Kidney (tissue), 14 donors: ENCODE measurements around the gene OR2J3. TPM values are rescaled to one million over a fixed set of nuclear protein-coding genes. Genes with fewer than 3 reads are reported as not detected.
"Not testable (repeated sequence)": the region's sequence is repeated elsewhere in the genome, so short reads cannot be mapped to it uniquely, and the experiment has no call there.

ENCODE experiments used
- DNase-seq, 5 donors: peaks; one replicate each; pipeline ENCODE4 v3.0.0-alpha.2; 2013 to 2020
- FAIRE-seq: peaks from 2 replicates; lab custom pipeline; 2012; peaks lifted over from hg19 to GRCh38; lab: Jason Lieb, UNC
- H3K27ac ChIP-seq, 2 donors: one replicate each; pipeline ENCODE4 v1.7.0; 2013; ENCODE audit warnings: low read depth in 2 of 2, low read length in 2 of 2, inconsistent platforms in 1 of 2
- H3K27me3 ChIP-seq: one replicate; pipeline ENCODE4 v1.7.1; 2013; ENCODE audit warnings: low read length, inconsistent platforms; ENCODE audit not compliant: control insufficient read depth, insufficient read depth
- H3K36me3 ChIP-seq, 3 donors: one replicate each; pipeline versions ENCODE4 v1.7.0 to v1.7.1; 2013; ENCODE audit warnings: low read length in 3 of 3, control low read depth in 1 of 3, inconsistent platforms in 1 of 3; ENCODE audit not compliant: insufficient read depth in 3 of 3, control insufficient read depth in 2 of 3
- H3K4me1 ChIP-seq, 3 donors: one replicate each; pipeline versions ENCODE4 v1.7.0 to v1.7.1; 2013; ENCODE audit warnings: low read length in 3 of 3, inconsistent platforms in 1 of 3, low read depth in 1 of 3; ENCODE audit not compliant: control insufficient read depth in 2 of 3, insufficient read depth in 2 of 3
- H3K4me3 ChIP-seq, 3 donors: one replicate each; pipeline versions ENCODE4 v1.7.0 to v1.8.1; 2013; ENCODE audit warnings: low read length in 3 of 3, control low read depth in 1 of 3, inconsistent platforms in 1 of 3
- H3K9ac ChIP-seq, 3 donors: one replicate each; pipeline versions ENCODE4 v1.7.0 to v1.7.1; 2013; ENCODE audit warnings: low read length in 3 of 3, control low read depth in 1 of 3, inconsistent platforms in 1 of 3
- H3K9me3 ChIP-seq, 3 donors: one replicate each; pipeline versions ENCODE4 v1.7.0 to v1.7.1; 2013; ENCODE audit warnings: low read length in 3 of 3, control low read depth in 1 of 3, inconsistent platforms in 1 of 3; ENCODE audit not compliant: control insufficient read depth in 2 of 3, insufficient read depth in 1 of 3
- CTCF ChIP-seq: IDR thresholded peaks from 3 replicates; pipeline ENCODE4 v1.5.1; 2012; ENCODE audit warnings: mild to moderate bottlenecking, moderate library complexity, borderline replicate concordance; ENCODE audit not compliant: insufficient read depth; ENCODE audit errors: extremely low read depth
- intact Hi-C: fragments of 100-400 bp; cut with DNase I; formaldehyde crosslinking; loops from one replicate; pipeline ENCODE4 v1.11.1; 2022
- polyA plus RNA-seq: library from polyadenylated mRNA; stranded (reverse); fragments of 350-450 nt; fragmentation: Illumina TruSeq; extraction: RNeasy Lipid Tissue Mini Kit (QIAGEN cat#74804); gene quantifications from one replicate; pipeline ENCODE4 v1.2.3, GENCODE V29; 2014; ENCODE audit warnings: low read depth, low replicate concordance; ENCODE audit not compliant: insufficient read depth
- total RNA-seq: library from RNA; stranded (reverse); fragmentation: NEBNext Ultra II Directional; extraction: Animal tissue kit (Norgen Biotek cat#: 25700); gene quantifications from one replicate; pipeline ENCODE4 v1.2.1, GENCODE V29; 2021
- donor health status: control.
- donor health status: control.
- donor health status: control.
- donor health status: control.
- donor health status: control.
- donor health status: DM: yes; HTN: yes; CAD: no.
- donor health status: Normal renal cell carcinoma (clear cell type).

OR2J3 gene
- total and polyA plus RNA-seq, 2 donors from 2014 or later, result not detected

GRCh38 chr6:29097803-29098202, 10.1 kb upstream of the OR2J3 start:
- Histone ChIP-seq H3K4me3 (no peak overlapping the region), H3K9ac (no peak overlapping the region), H3K36me3 (no peaks in the 10 kb centered on the region), H3K27ac (no peak overlapping the region), H3K9me3 (no peaks in the 10 kb centered on the region), H3K27me3 (peaks cover 2% of the 10 kb centered on the region), H3K4me1 (no peaks in the 10 kb centered on the region)
- DNase-seq (no peak), FAIRE-seq (no peak)
- intact Hi-C loops, result no loop called here
- no peak for TF ChIP-seq CTCF

- DNase-seq (no peak), FAIRE-seq (no peak)
- H3K27ac ChIP-seq, result no peak within 1 kb of the TSS
- TF ChIP-seq CTCF, result no peak
- H3K4me1 ChIP-seq, result no peaks in the 10 kb centered on the region
- H3K9me3 ChIP-seq, result no peaks in the 10 kb centered on the region
- intact Hi-C loops, result no loop called here
- peaks cover 2% of the 10 kb centered on the region for H3K27me3 ChIP-seq
- no peaks in the 10 kb centered on the region for H3K36me3 ChIP-seq
- no peak within 1 kb of the TSS for H3K9ac ChIP-seq
- H3K4me3 ChIP-seq, result no peak within 1 kb of the TSS
These were observed 8.7 kb upstream of the OR2J3 start, which contains the start of gene OR2J1 for GRCh38 chr6:29099190-29099589. TSS of gene OR2J1 (plus strand) at chr6:29099490. CDS start at chr6:29100943, 1,453 bp downstream.

GRCh38 chr6:29112135-29112534, 4.3 kb downstream of the OR2J3 start:
- no peak for TF ChIP-seq CTCF
- no peak for FAIRE-seq
- no peak overlapping the region for H3K27ac ChIP-seq
- H3K4me3 ChIP-seq, result no peak overlapping the region
- no peaks in the 10 kb centered on the region for H3K27me3 ChIP-seq
- H3K4me1 ChIP-seq, result no peaks in the 10 kb centered on the region
- no peak overlapping the region for H3K9ac ChIP-seq
- intact Hi-C loops, result no loop called here
- no peaks in the 10 kb centered on the region for H3K9me3 ChIP-seq
- no peak for DNase-seq
- H3K36me3 ChIP-seq, result no peaks in the 10 kb centered on the region

DNA sequence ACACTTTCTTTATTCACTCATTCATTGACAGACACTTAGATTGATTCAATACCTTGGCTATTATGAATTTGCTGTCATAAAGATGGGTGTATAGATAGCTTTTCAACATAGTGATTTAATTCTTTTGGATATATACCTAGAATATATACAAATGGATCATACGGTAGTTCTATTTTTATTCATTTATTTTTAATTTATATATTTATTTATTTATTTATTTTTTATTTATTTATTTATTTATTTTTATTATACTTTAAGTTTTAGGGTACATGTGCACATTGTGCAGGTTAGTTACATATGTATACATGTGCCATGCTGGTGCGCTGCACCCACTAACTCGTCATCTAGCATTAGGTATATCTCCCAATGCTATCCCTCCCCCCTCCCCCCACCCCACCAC, 7.1 kb downstream of the OR2J3 start:
- intact Hi-C loops, H3K9ac ChIP-seq, H3K36me3 ChIP-seq, H3K27me3 ChIP-seq, H3K4me3 ChIP-seq, DNase-seq, H3K27ac ChIP-seq, H3K9me3 ChIP-seq, H3K4me1 ChIP-seq, FAIRE-seq: not testable (repeated sequence)
